Astrocyte of the spinal cord (primary cell): Measurements from ENCODE around the gene TVP23C.
"Not testable (repeated sequence)": the region's sequence is repeated elsewhere in the genome, so short reads cannot be mapped to it uniquely, and the experiment has no call there.

Source experiments
- DNase-seq: peaks from one replicate; pipeline ENCODE4 v3.0.0; 2011; ENCODE audit warnings: low read depth, low spot score
- H3K4me3 ChIP-seq: 2 replicates; pipeline ENCODE4 v1.5.1; 2011; ENCODE audit warnings: low read depth, mild to moderate bottlenecking, low read length, moderate library complexity
- in situ Hi-C: cut with HindIII; loops from 2 replicates; pipeline ENCODE4 v1.10.0; 2017; ENCODE audit warnings: low sequenced_read_pairs
- TF ChIP-seq, protein P1 (sequence below): IDR thresholded peaks from 2 replicates; pipeline ENCODE4 v1.5.1; 2012; ENCODE audit warnings: low read depth, mild to moderate bottlenecking, low read length, inconsistent platforms

Gene TVP23C

DNA sequence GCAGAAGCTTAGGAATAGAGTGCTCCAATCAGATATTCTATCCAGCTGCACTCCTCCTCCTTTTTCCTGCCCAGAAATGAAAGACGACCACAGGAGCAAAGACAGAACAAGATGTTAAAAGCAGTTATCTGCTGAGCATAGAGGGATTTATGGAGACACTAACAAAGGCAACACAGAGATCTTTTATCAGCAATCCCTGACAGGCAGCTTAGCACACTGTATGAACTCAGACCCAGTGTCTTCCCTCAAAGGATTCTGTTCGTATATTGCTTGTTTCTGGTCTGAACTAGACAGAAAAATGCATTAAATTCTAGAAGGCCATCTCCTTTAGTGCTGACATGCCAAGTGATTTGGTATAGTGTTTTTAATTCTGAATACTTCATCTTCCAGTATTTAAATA, 16.7 kb downstream of the TVP23C start:
- DNase-seq, in situ Hi-C loops, H3K4me3 ChIP-seq: not testable (repeated sequence)

DNA sequence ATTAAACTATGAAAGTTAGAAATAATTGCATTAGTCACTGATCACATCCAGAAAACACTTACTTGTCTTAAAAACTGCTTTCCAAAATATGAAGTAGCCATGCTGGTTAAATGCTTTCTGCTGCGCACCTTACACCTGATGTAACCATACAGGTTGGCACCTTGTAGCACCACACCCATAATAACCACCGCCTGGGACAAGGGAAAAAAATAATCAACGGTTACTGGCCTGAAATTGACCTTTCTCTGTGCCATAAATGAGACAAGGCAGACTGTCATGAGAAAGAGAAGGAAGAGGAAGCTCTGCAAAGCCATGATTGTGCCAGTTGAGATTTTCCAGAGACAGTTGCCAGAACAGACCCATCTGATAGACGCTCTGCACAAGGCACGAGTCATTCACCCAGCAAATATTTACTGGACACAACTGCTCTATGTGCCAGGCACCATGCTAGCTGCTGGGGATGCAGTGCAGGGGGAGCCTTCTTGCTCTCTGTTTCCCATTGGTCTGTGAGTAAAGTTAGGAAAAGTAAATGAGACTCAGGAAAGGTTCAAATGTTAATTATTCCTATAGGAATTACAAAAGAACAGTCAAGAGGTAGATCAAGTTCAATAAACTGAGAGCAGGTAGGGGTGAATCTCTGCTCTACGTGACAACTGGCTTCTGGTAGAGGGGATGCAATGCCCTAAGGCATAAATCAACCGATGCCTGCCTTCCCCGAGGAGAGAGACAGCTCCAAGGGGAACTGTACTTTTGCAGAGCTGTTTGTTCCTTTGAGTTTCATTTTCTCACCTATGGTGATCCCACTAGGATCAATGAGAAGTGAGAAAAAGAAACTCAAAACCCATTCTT, 22.7 kb downstream of the TVP23C start:
- DNase-seq, in situ Hi-C loops, H3K4me3 ChIP-seq: not testable (repeated sequence)

GRCh38 chr17:15533122-15533521, 30.2 kb downstream of the TVP23C start:
- DNase-seq, in situ Hi-C loops, H3K4me3 ChIP-seq: not testable (repeated sequence)

DNA sequence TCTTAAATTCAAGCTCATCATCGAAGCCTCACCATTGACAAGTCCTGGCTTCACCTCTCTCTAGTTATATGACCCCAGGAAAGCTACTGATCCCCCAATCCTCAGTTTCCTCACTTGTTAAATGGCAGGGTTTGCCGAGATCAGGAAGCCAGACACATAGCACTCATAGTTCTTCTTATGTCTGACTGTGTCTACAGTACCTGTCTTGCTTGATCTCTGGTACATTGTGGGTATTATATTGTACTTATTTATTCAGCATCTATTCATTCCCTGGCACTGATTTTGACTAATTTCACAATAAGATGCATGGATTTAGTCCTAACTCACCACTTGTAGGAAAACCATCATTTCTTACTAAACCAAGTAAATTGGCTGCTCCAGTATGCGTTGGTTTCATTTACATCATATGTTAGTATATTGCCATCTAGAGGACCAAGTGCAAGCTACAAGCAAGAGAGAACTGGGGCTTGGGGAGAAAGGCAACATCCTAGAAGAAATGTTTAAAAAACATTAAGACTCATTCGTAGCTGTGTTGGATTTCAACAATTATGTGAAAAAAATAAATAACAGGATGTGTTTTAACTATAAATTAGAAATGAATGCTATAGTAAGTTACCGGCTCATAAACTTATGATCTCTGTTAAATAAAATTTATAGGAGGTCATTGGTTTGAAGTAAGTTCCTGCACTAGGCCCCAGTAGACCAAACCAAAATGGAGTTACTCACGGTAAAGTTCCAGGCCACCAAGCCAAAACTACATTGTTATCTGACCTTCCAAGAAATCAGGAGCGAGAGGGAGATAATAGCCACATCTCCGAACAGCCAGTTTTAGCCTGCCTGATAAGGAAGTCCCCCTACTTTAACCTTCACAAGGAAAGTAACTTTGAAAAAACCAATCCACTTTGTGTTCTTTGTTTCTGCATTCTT, 36.7 kb downstream of the TVP23C start:
- DNase-seq = peak; percentile 73
- H3K4me3 ChIP-seq, in situ Hi-C loops: not testable (repeated sequence)
- TF ChIP-seq, protein P1, sequence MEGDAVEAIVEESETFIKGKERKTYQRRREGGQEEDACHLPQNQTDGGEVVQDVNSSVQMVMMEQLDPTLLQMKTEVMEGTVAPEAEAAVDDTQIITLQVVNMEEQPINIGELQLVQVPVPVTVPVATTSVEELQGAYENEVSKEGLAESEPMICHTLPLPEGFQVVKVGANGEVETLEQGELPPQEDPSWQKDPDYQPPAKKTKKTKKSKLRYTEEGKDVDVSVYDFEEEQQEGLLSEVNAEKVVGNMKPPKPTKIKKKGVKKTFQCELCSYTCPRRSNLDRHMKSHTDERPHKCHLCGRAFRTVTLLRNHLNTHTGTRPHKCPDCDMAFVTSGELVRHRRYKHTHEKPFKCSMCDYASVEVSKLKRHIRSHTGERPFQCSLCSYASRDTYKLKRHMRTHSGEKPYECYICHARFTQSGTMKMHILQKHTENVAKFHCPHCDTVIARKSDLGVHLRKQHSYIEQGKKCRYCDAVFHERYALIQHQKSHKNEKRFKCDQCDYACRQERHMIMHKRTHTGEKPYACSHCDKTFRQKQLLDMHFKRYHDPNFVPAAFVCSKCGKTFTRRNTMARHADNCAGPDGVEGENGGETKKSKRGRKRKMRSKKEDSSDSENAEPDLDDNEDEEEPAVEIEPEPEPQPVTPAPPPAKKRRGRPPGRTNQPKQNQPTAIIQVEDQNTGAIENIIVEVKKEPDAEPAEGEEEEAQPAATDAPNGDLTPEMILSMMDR = peak; percentile 54

DNA sequence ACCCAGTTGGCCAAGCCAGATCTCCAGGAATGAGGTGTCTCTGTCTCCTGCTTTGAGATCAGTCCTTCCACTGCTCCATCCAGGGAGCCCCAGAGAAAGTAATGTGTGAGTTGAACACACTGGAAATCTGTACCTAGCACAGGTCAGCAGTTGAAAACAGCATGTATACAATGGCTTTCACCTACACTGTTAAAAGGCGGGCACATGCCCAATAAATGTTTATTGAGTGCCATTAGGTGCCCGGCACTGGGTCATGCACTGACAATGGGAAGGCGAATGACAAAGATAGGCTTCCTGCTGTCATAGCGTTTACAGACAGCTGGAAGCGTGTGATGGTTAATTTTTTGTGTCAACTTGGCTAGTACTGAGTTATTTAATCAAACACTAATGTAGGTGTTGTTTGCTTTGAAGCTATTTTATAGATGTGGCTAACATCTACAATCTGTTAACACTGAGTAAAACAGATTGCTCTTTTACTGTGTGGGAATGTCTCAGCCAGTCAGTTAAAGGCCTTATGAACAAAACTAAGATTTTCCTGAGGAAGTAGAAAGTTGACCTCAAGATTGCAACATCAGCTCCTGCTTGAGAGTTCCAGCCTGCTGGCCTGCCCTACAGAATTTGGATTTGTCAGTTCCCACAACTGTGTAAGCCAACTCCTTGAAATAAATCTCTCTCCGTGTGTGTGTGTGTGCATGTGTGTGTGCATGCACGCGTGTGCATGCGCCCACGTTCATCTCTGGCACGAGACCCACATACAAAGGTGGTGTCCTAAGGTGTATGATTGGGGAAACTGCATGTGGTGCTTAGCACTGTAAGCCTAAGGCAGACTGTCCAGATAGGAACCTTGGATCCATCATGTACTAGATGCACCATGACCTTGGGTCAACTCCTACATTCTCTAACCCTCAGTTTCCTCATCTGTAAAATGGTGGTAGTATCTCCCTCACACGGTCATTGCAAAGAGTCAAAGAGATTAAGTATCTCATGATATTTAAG, 38.0 kb downstream of the TVP23C start:
- H3K4me3 ChIP-seq, DNase-seq, in situ Hi-C loops: not testable (repeated sequence)

DNA sequence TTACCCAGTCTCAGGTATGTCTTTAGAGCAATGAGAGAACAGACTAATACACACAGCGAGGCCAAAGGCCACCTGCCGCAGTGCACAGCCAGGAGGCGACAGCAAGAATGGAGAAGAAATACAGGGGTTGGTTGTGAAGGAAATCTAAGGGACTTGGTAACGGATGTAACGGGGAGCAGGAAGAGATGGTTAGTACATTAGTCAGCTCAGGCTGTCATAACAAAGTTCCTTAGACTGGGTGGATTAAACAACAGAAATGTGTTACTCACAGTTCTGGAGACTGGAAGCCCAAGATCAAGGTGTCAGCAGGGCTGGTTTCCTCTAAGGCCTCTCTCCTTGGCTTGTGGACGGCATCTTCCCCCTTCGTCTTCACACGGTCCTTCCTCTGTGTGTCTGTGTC, 47.1 kb downstream of the TVP23C start:
- TF ChIP-seq, protein P1 = no peak
- DNase-seq = peak; percentile 47
- in situ Hi-C loops = no loop called here
- H3K4me3 ChIP-seq = no peak overlapping the region

DNA sequence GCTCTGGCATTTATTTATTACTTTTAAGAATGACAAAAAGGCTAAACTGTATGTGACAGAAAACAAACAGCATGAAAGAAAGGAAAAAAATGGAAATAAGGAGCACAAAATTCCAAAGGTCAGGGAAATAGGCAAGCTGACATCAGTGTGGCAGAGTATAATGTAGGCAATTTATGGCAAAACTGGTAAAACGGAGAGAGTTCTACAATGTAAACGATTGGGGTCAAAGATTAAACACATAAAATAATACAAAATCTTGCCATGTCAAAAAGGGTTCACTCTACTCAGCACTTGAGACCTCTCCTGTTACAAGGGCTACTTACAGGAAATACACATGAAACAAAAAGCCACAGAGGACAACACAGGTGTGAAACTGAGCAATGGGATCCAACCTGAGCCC, 48.8 kb downstream of the TVP23C start:
- TF ChIP-seq, protein P1 = no peak
- H3K4me3 ChIP-seq = no peak overlapping the region
- DNase-seq = no peak
- in situ Hi-C loops = no loop called here

- in situ Hi-C loops = no loop called here
- no peak overlapping the region for H3K4me3 ChIP-seq
- no peak for DNase-seq
- TF ChIP-seq, protein P1 = no peak
Measured at GRCh38 chr17:15513856-15514459, 49.3 kb downstream of the TVP23C start.
